Measurements from ENCODE around the gene PHF5A. TPM values are rescaled to one million over a fixed set of nuclear protein-coding genes. Genes with fewer than 3 reads are reported as not detected.

PHF5A gene
- total and polyA plus RNA-seq, 2 of the 8 experiments (the other 6 are each of a cell fraction or from before 2014, with no cell fraction given): 119 to 135 TPM

GRCh38 chr22:41512421-41513194, 44.1 kb upstream of the PHF5A start (continued):
- TF ChIP-seq, protein P1, sequence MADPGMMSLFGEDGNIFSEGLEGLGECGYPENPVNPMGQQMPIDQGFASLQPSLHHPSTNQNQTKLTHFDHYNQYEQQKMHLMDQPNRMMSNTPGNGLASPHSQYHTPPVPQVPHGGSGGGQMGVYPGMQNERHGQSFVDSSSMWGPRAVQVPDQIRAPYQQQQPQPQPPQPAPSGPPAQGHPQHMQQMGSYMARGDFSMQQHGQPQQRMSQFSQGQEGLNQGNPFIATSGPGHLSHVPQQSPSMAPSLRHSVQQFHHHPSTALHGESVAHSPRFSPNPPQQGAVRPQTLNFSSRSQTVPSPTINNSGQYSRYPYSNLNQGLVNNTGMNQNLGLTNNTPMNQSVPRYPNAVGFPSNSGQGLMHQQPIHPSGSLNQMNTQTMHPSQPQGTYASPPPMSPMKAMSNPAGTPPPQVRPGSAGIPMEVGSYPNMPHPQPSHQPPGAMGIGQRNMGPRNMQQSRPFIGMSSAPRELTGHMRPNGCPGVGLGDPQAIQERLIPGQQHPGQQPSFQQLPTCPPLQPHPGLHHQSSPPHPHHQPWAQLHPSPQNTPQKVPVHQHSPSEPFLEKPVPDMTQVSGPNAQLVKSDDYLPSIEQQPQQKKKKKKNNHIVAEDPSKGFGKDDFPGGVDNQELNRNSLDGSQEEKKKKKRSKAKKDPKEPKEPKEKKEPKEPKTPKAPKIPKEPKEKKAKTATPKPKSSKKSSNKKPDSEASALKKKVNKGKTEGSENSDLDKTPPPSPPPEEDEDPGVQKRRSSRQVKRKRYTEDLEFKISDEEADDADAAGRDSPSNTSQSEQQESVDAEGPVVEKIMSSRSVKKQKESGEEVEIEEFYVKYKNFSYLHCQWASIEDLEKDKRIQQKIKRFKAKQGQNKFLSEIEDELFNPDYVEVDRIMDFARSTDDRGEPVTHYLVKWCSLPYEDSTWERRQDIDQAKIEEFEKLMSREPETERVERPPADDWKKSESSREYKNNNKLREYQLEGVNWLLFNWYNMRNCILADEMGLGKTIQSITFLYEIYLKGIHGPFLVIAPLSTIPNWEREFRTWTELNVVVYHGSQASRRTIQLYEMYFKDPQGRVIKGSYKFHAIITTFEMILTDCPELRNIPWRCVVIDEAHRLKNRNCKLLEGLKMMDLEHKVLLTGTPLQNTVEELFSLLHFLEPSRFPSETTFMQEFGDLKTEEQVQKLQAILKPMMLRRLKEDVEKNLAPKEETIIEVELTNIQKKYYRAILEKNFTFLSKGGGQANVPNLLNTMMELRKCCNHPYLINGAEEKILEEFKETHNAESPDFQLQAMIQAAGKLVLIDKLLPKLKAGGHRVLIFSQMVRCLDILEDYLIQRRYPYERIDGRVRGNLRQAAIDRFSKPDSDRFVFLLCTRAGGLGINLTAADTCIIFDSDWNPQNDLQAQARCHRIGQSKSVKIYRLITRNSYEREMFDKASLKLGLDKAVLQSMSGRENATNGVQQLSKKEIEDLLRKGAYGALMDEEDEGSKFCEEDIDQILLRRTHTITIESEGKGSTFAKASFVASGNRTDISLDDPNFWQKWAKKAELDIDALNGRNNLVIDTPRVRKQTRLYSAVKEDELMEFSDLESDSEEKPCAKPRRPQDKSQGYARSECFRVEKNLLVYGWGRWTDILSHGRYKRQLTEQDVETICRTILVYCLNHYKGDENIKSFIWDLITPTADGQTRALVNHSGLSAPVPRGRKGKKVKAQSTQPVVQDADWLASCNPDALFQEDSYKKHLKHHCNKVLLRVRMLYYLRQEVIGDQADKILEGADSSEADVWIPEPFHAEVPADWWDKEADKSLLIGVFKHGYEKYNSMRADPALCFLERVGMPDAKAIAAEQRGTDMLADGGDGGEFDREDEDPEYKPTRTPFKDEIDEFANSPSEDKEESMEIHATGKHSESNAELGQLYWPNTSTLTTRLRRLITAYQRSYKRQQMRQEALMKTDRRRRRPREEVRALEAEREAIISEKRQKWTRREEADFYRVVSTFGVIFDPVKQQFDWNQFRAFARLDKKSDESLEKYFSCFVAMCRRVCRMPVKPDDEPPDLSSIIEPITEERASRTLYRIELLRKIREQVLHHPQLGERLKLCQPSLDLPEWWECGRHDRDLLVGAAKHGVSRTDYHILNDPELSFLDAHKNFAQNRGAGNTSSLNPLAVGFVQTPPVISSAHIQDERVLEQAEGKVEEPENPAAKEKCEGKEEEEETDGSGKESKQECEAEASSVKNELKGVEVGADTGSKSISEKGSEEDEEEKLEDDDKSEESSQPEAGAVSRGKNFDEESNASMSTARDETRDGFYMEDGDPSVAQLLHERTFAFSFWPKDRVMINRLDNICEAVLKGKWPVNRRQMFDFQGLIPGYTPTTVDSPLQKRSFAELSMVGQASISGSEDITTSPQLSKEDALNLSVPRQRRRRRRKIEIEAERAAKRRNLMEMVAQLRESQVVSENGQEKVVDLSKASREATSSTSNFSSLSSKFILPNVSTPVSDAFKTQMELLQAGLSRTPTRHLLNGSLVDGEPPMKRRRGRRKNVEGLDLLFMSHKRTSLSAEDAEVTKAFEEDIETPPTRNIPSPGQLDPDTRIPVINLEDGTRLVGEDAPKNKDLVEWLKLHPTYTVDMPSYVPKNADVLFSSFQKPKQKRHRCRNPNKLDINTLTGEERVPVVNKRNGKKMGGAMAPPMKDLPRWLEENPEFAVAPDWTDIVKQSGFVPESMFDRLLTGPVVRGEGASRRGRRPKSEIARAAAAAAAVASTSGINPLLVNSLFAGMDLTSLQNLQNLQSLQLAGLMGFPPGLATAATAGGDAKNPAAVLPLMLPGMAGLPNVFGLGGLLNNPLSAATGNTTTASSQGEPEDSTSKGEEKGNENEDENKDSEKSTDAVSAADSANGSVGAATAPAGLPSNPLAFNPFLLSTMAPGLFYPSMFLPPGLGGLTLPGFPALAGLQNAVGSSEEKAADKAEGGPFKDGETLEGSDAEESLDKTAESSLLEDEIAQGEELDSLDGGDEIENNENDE (IDR thresholded peaks at IDR 0.05; ENCODE audit: insufficient replicate concordance, low read length): no peak
- TF ChIP-seq CHD1 (IDR thresholded peaks at IDR 0.05; ENCODE audit: low read depth, low read length): no peak
- no peak for TF ChIP-seq JUN (IDR thresholded peaks at IDR 0.05; ENCODE audit: low read depth, low read length)
- TF ChIP-seq ASH2L (IDR thresholded peaks at IDR 0.05; ENCODE audit: low read length): peak; percentile 64
- no peak for TF ChIP-seq RFX5 (IDR thresholded peaks at IDR 0.05; ENCODE audit: borderline replicate concordance, low read depth, low read length)
- TF ChIP-seq SIRT6 (IDR thresholded peaks at IDR 0.05; ENCODE audit: low read length): no peak
- TF ChIP-seq CREB1 (IDR thresholded peaks at IDR 0.05): peak; percentile 30; the same call in 1 of the 2 replicates
- TF ChIP-seq EP300 (IDR thresholded peaks at IDR 0.05; ENCODE audit: borderline replicate concordance in 1 of 2, low read depth in 2 of 2, low read length in 2 of 2): peak in 1 of 2 experiments; percentile 74; a peak in 1 of 3 replicates
- TF ChIP-seq CEBPB (IDR thresholded peaks at IDR 0.05; ENCODE audit: low read depth, low read length): no peak
- TF ChIP-seq, protein P2, sequence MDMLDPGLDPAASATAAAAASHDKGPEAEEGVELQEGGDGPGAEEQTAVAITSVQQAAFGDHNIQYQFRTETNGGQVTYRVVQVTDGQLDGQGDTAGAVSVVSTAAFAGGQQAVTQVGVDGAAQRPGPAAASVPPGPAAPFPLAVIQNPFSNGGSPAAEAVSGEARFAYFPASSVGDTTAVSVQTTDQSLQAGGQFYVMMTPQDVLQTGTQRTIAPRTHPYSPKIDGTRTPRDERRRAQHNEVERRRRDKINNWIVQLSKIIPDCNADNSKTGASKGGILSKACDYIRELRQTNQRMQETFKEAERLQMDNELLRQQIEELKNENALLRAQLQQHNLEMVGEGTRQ (IDR thresholded peaks at IDR 0.05; ENCODE audit: low read length): no peak

Measured in H1 (cell line).